ENCODE measurements around the gene PSAT1. TPM values are rescaled to one million over a fixed set of nuclear protein-coding genes. Genes with fewer than 3 reads are reported as not detected.

PSAT1 gene
- total and polyA plus RNA-seq, 2 of the 8 experiments (the other 6 are each of a cell fraction or from before 2014, with no cell fraction given), result 204 to 341 TPM

- Histone ChIP-seq H4K8ac (ENCODE audit: extremely low read depth, insufficient read depth, low read length) (no peak overlapping the region), H3K9me3 (ENCODE audit: insufficient read depth in 2 of 2, low read depth in 1 of 2, low read length in 1 of 2) (no peaks in the 10 kb centered on the region), H4K20me1 (replicated peaks in 1 of 2; ENCODE audit: control insufficient read depth in 1 of 2, insufficient read depth in 2 of 2, low read length in 2 of 2) (no peaks in the 10 kb centered on the region), H2AK5ac (ENCODE audit: low read depth, low read length) (no peak overlapping the region), H3K56ac (replicated peaks; ENCODE audit: insufficient read length, low read depth, low read length) (no peak overlapping the region), H3K36me3 (ENCODE audit: control insufficient read depth in 2 of 4, insufficient read depth in 4 of 4, low read length in 3 of 4) (peaks cover 2 to 30% (median 5%) of the 10 kb centered on the region in 4 experiments; a peak in 4 of 8 replicates), H3K27ac (ENCODE audit: low read depth, low read length) (no peak overlapping the region), H3K79me1 (ENCODE audit: low read depth, low read length) (no peaks in the 10 kb centered on the region), H3K79me2 (ENCODE audit: control insufficient read depth in 1 of 2, insufficient read depth in 2 of 2, low read length in 2 of 2) (no peaks in the 10 kb centered on the region), H2BK20ac (ENCODE audit: low read length) (no peak overlapping the region), H2BK12ac (ENCODE audit: low read depth, low read length) (no peak overlapping the region), H3K4me3 (ENCODE audit: extremely low read depth in 1 of 4, insufficient read depth in 2 of 4, low read depth in 3 of 4, low read length in 4 of 4) (no peak overlapping the region), H3K18ac (ENCODE audit: extremely low read depth, low read length) (no peak overlapping the region), H2BK5ac (ENCODE audit: low read depth, low read length) (no peak overlapping the region), H2BK120ac (replicated peaks; ENCODE audit: low read depth, low read length) (no peak overlapping the region), H4K91ac (replicated peaks; ENCODE audit: insufficient read length, low read length) (no peak overlapping the region), H4K5ac (ENCODE audit: insufficient read length, low read depth, low read length) (no peak overlapping the region), H3K9ac (replicated peaks in 1 of 4; ENCODE audit: extremely low read depth in 1 of 4, low read depth in 3 of 4, low read length in 3 of 4) (no peak overlapping the region), H3K23ac (ENCODE audit: insufficient read length) (no peak overlapping the region), H2AFZ (ENCODE audit: low read length) (no peak overlapping the region), H3K4me1 (replicated peaks in 1 of 4; ENCODE audit: control insufficient read depth in 3 of 4, insufficient read depth in 4 of 4, low read length in 3 of 4) (no peaks in the 10 kb centered on the region), H3K4ac (replicated peaks; ENCODE audit: insufficient read length, low read depth, low read length) (no peak overlapping the region), H3K27me3 (replicated peaks in 1 of 4; ENCODE audit: control insufficient read depth in 3 of 4, extremely low read depth in 1 of 4, insufficient read depth in 3 of 4, low read length in 3 of 4) (no peaks in the 10 kb centered on the region), H3K23me2 (ENCODE audit: low read depth, low read length) (no peaks in the 10 kb centered on the region), H2BK15ac (ENCODE audit: low read length) (no peak overlapping the region), H3K4me2 (ENCODE audit: insufficient read depth in 1 of 2, low read depth in 2 of 2, low read length in 2 of 2) (no peak overlapping the region), H3K14ac (ENCODE audit: insufficient read length) (no peak overlapping the region)
- FAIRE-seq (no peak), DNase-seq (ENCODE audit: low read depth in 1 of 2, low spot score in 2 of 2) (no peak)
- ChIA-PET POLR2A (ENCODE audit: partially characterized antibody) (interaction anchor here (1.1 to 1.9 kb wide), 2 partner anchors 13 to 24 kb away, joined by 3 to 5 read pairs; no protein-coding TSS in a partner anchor), CTCF (ENCODE audit: partially characterized antibody) (interaction anchor here (0.6 to 1.5 kb wide), 4 partner anchors 10 to 793 kb away, joined by 3 to 5 read pairs (median 4); no protein-coding TSS in a partner anchor)
- no peak for TF ChIP-seq BACH1 (IDR thresholded peaks at IDR 0.05; ENCODE audit: low read length)
- TF ChIP-seq ZNF274 (IDR thresholded peaks at IDR 0.05; ENCODE audit: borderline replicate concordance, extremely low read depth, low read length), result no peak
- TF ChIP-seq CBX5 (IDR thresholded peaks at IDR 0.05; ENCODE audit: low read depth, low read length), result no peak
- no peak for TF ChIP-seq SP1 (IDR thresholded peaks at IDR 0.05; ENCODE audit: low read depth, low read length)
- TF ChIP-seq E2F6 (IDR thresholded peaks at IDR 0.05), result no peak
- TF ChIP-seq SP2 (IDR thresholded peaks at IDR 0.05; ENCODE audit: low read length), result no peak
- no peak for TF ChIP-seq BRCA1 (IDR thresholded peaks at IDR 0.05; ENCODE audit: low read depth, low read length)
- TF ChIP-seq SRF (IDR thresholded peaks at IDR 0.05; ENCODE audit: low read depth, low read length), result no peak
- TF ChIP-seq RXRA (IDR thresholded peaks at IDR 0.05; ENCODE audit: insufficient read depth, low read depth, low read length), result no peak
- no peak for TF ChIP-seq POLR2A (IDR thresholded peaks at IDR 0.05; ENCODE audit: control extremely low read depth in 1 of 2, low read depth in 2 of 2, low read length in 2 of 2)
- no peak for TF ChIP-seq JUND (IDR thresholded peaks at IDR 0.05; ENCODE audit: low read length)
- TF ChIP-seq TEAD4 (IDR thresholded peaks at IDR 0.05; ENCODE audit: low read depth, low read length), result no peak
These were observed 47.4 kb upstream of the PSAT1 start for GRCh38 chr9:78249542-78249941.

Data from H1 (cell line).